Tibial nerve (tissue), 4 donors: Measurements from ENCODE around the gene RPS6KB1.

Experiments
- EP300 ChIP-seq, 2 donors: sonication (generic); formaldehyde crosslinking; IDR thresholded peaks; one replicate each; pipeline ENCODE4 v1.6.1; 2017; ENCODE audit warnings: antibody characterized with exemption in 2 of 2, mild to moderate bottlenecking in 1 of 2
- POLR2A ChIP-seq, 2 donors: fragments of 450-650 bp; IDR thresholded peaks; one replicate each; pipeline ENCODE4 v1.6.1; 2017; ENCODE audit warnings: antibody characterized with exemption in 2 of 2, mild to moderate bottlenecking in 2 of 2, moderate library complexity in 2 of 2
- TF ChIP-seq, protein P1 (sequence below), 5 experiments: fragments of 200-600 bp in 3 of 5; fragments of 450-650 bp in 2 of 5; sonication (generic) in 3 of 5; IDR thresholded peaks; one replicate each; pipeline ENCODE4 v1.5.1; 2016 to 2019; ENCODE audit warnings: antibody characterized with exemption in 5 of 5, mild to moderate bottlenecking in 3 of 5, moderate library complexity in 2 of 5

DNA sequence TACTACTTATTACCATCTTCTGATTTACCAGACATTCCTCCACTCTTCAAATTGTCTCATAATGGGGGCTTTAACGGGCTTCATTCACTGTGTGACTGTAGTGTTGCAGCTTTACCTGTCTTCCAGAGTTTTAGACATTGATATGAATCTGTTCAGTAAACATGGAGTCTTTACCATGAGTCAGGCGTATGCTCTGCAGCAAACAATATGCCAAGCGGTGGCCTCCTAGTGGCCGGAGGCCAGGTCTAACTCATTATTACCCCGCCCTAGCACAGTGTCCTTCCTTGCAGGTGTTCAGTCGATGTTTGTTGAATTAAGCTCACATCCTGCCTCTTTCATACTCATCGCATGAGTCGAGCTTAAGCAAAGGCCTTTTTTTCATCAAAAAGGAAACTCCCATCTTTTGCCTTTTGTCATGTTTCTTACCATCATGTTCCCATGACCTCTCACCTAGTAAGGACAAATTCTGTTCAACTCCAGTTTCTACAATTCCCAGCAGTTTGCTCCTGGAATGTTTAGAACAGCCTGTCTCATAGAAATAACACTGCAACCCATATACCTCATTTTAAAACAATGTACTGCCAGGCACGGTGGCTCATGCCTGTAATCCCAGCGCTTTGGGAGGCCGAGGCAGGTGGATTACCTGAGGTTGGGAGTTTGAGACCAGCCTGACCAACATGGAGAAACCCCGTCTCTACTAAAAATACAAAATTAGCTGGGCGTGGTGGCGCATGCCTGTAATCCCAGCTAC, 39.6 kb upstream of the RPS6KB1 start:
- TF ChIP-seq, protein P1, sequence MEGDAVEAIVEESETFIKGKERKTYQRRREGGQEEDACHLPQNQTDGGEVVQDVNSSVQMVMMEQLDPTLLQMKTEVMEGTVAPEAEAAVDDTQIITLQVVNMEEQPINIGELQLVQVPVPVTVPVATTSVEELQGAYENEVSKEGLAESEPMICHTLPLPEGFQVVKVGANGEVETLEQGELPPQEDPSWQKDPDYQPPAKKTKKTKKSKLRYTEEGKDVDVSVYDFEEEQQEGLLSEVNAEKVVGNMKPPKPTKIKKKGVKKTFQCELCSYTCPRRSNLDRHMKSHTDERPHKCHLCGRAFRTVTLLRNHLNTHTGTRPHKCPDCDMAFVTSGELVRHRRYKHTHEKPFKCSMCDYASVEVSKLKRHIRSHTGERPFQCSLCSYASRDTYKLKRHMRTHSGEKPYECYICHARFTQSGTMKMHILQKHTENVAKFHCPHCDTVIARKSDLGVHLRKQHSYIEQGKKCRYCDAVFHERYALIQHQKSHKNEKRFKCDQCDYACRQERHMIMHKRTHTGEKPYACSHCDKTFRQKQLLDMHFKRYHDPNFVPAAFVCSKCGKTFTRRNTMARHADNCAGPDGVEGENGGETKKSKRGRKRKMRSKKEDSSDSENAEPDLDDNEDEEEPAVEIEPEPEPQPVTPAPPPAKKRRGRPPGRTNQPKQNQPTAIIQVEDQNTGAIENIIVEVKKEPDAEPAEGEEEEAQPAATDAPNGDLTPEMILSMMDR (IDR thresholded peaks at IDR 0.05) = peak in 2 of 5 experiments; percentile 17 to 23
- TF ChIP-seq POLR2A (IDR thresholded peaks at IDR 0.05) = no peak
- no peak for TF ChIP-seq EP300 (IDR thresholded peaks at IDR 0.05)
